Smooth muscle cell (in vitro differentiated cells): ENCODE measurements around the gene PDHX. TPM values are rescaled to one million over a fixed set of nuclear protein-coding genes. Genes with fewer than 3 reads are reported as not detected.

Source experiments
- DNase-seq: peaks from one replicate; lab custom pipeline; 2025; ENCODE audit not compliant: unreplicated experiment; lab: John Stamatoyannopoulos, UW
- H2AFZ ChIP-seq: fragments of 200-600 bp; sonication (generic); 2 replicates; pipeline ENCODE4 v1.6.0; 2016; ENCODE audit warnings: antibody characterized with exemption, low read depth, mild to moderate bottlenecking
- H3F3A ChIP-seq: fragments of 200-600 bp; sonication (generic); 2 replicates; pipeline ENCODE4 v1.6.0; 2017; ENCODE audit warnings: antibody characterized with exemption, low read depth
- H3K27ac ChIP-seq: fragments of 200-600 bp; sonication (generic); 2 replicates; pipeline ENCODE4 v1.5.1; 2016; ENCODE audit warnings: low read depth, mild to moderate bottlenecking
- H3K27me3 ChIP-seq: fragments of 200-600 bp; sonication (generic); 2 replicates; pipeline ENCODE4 v1.6.1; 2016; ENCODE audit warnings: low read depth, mild to moderate bottlenecking
- H3K36me3 ChIP-seq: fragments of 200-600 bp; sonication (generic); 2 replicates; pipeline ENCODE4 v1.5.1; 2016; ENCODE audit warnings: low read depth
- H3K4me1 ChIP-seq: fragments of 200-600 bp; sonication (generic); 2 replicates; pipeline ENCODE4 v1.5.1; 2016; ENCODE audit warnings: low read depth
- H3K4me2 ChIP-seq: fragments of 200-600 bp; sonication (generic); 2 replicates; pipeline ENCODE4 v1.6.0; 2016; ENCODE audit warnings: mild to moderate bottlenecking
- H3K4me3 ChIP-seq: fragments of 200-600 bp; sonication (generic); 2 replicates; pipeline ENCODE4 v1.5.1; 2016; ENCODE audit warnings: mild to moderate bottlenecking
- H3K79me2 ChIP-seq: fragments of 200-600 bp; sonication (generic); 2 replicates; pipeline ENCODE4 v1.6.0; 2016; ENCODE audit warnings: low read depth, mild to moderate bottlenecking
- H3K9ac ChIP-seq: fragments of 200-600 bp; sonication (generic); 2 replicates; pipeline ENCODE4 v1.6.0; 2016; ENCODE audit warnings: low read depth
- H3K9me3 ChIP-seq: fragments of 200-600 bp; sonication (generic); replicated peaks from 2 replicates; pipeline ENCODE4 v1.5.1; 2016; ENCODE audit warnings: low read depth
- H4K20me1 ChIP-seq: fragments of 200-600 bp; sonication (generic); 2 replicates; pipeline ENCODE4 v1.6.0; 2016; ENCODE audit warnings: low read depth
- CTCF ChIP-seq: fragments of 200-600 bp; sonication (generic); IDR thresholded peaks from 2 replicates; pipeline ENCODE4 v1.5.1; 2017; ENCODE audit warnings: borderline replicate concordance, mild to moderate bottlenecking, antibody characterized with exemption; ENCODE audit not compliant: insufficient read depth, poor library complexity, severe bottlenecking
- WGBS: methylation state at CpG from one replicate; pipeline ENCODE4 v1.1.7; 2016; ENCODE audit warnings: low lambda C conversion rate; 5-methylcytosine and 5-hydroxymethylcytosine counted together
- polyA plus RNA-seq: library from polyadenylated mRNA; unstranded; fragments of >200 nt; fragmentation: Nextera tagmentation; extraction: Ambion mirVana; gene quantifications from 2 replicates; pipeline ENCODE4 v1.2.1, GENCODE V29; 2016
- total RNA-seq: library from RNA; depleted of rRNA; stranded (reverse); fragments of >200 nt; gene quantifications from 2 replicates; pipeline ENCODE4 v1.2.3, GENCODE V29; 2014

PDHX gene
- total and polyA plus RNA-seq, 2 experiments from 2014 or later, result 56.6 to 100 TPM

DNA sequence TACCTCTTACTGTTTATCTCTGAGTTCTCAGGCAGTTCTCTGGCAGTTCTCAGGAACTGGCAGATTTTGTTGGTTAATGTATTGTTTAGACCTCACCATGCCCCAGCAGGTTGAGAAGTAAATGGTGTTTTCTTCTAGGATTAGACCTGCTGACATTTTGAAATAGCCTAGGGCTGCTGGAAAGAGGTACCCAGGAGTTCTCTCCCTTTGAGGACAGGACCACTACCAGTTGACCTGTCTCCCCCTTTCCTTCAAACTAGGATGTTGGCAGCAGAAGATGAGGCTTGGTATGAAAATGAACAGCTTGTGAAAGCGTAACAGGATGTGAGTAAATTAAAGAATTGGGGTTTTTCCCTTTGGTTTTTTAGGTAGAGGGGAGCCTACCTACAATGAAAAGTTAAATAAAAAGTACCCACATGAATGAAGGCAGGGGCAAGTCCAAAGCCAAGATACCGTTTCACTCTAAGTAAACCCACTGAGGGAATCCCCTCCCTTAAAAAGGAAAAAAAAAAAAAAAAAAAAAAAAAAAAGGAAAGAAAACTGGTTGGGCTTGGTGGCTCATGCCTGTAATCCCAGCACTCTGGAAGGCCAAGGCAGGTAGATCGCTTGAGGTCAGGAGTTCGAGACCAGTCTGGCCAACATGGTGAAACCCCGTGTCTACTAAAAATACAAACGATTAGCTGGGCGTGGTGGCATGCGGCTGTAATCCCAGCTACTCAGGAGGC lies 96.2 kb downstream of the PDHX start:
- TF ChIP-seq CTCF, result no peak
- DNase-seq, result no peak
- Histone ChIP-seq H3K36me3 (no peaks in the 10 kb centered on the region), H3K4me1 (no peaks in the 10 kb centered on the region), H4K20me1 (no peaks in the 10 kb centered on the region), H3K4me2 (no peak overlapping the region), H2AFZ (no peak overlapping the region), H3K9me3 (no peaks in the 10 kb centered on the region), H3K27me3 (no peaks in the 10 kb centered on the region), H3K9ac (no peak overlapping the region), H3K4me3 (no peak overlapping the region), H3F3A (no peaks in the 10 kb centered on the region), H3K27ac (no peak overlapping the region), H3K79me2 (no peaks in the 10 kb centered on the region)
- 97% methylated on average over 8 of the region's 8 CpGs for WGBS

GRCh38 chr11:35013514-35014233 lies 97.3 kb downstream of the PDHX start:
- Histone ChIP-seq H3K9ac (peak overlapping the region; percentile 14), H3K27ac (no peak overlapping the region), H3K36me3 (no peaks in the 10 kb centered on the region), H3K9me3 (no peaks in the 10 kb centered on the region), H3K27me3 (no peaks in the 10 kb centered on the region), H3F3A (no peaks in the 10 kb centered on the region), H4K20me1 (no peaks in the 10 kb centered on the region), H2AFZ (no peak overlapping the region), H3K4me1 (no peaks in the 10 kb centered on the region), H3K4me2 (no peak overlapping the region), H3K79me2 (no peaks in the 10 kb centered on the region), H3K4me3 (no peak overlapping the region)
- WGBS, result 93% methylated on average over 3 of the region's 3 CpGs
- TF ChIP-seq CTCF, result no peak
- no peak for DNase-seq

- no peaks in the 10 kb centered on the region for H3K9me3 ChIP-seq
- H2AFZ ChIP-seq, result no peak overlapping the region
- H3F3A ChIP-seq, result no peaks in the 10 kb centered on the region
- no peaks in the 10 kb centered on the region for H3K4me1 ChIP-seq
- H3K27me3 ChIP-seq, result no peaks in the 10 kb centered on the region
- no peak overlapping the region for H3K27ac ChIP-seq
- H3K79me2 ChIP-seq, result no peaks in the 10 kb centered on the region
- H3K9ac ChIP-seq, result peak overlapping the region; percentile 14
- WGBS, result 45% methylated on average over 2 of the region's 2 CpGs
- TF ChIP-seq CTCF, result no peak
- DNase-seq, result no peak
- H4K20me1 ChIP-seq, result no peaks in the 10 kb centered on the region
- no peak overlapping the region for H3K4me3 ChIP-seq
- H3K4me2 ChIP-seq, result no peak overlapping the region
- H3K36me3 ChIP-seq, result no peaks in the 10 kb centered on the region
Measured at GRCh38 chr11:35014346-35014745, 97.9 kb downstream of the PDHX start.
